Hematopoietic multipotent progenitor cell treated with erythropoietin and hydrocortisone succinate and interleukin-3 and kit ligand, for 8 days (in vitro differentiated cells): Measurements from ENCODE around the gene MDFIC.

ENCODE experiments used
- DNase-seq: peaks from one replicate; pipeline ENCODE4 v3.0.0-alpha.2; 2015

The MDFIC gene

DNA sequence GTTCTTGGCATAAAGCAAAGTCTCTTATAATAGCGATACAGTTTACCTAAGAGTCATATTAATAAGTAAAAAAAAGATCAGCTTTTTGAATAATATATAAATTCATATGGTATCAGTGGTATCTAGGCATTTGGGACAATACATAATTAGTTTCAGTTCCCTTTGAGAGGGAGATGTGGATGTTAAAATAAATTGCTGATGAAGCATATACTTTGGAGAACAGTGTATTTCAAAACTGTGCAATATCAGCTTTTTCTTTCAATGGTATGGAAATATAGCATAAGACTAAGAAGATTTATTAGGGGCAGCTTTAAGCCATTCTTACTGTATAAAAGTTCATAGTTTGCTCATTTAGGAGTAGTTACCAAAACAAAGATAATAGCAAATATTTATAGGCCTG lies 35.5 kb downstream of the MDFIC start:
- no peak for DNase-seq

- DNase-seq: no peak
Observed at GRCh38 chr7:114959931-114960330, 38.0 kb downstream of the MDFIC start.

DNA sequence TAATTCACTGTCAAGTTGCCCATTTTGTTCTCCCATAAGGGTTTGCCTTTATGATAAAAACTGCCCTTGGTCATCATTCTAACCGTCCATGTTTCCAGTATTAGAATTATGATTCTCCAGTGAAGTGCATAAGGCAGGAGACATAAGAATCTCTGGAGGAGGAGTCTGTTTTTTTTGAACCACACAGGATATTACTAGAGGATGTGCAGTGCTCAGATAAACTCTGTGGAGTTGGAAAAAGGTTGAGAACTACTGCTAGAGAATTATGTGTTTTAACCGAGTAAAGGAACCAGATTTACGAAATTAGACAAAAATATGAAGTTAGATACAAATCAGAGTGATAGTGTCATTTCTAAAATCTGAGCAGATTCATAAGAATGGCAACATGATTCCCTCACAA lies 40.5 kb downstream of the MDFIC start:
- no peak for DNase-seq

GRCh38 chr7:114966156-114966555 lies 44.3 kb downstream of the MDFIC start:
- no peak for DNase-seq

DNA sequence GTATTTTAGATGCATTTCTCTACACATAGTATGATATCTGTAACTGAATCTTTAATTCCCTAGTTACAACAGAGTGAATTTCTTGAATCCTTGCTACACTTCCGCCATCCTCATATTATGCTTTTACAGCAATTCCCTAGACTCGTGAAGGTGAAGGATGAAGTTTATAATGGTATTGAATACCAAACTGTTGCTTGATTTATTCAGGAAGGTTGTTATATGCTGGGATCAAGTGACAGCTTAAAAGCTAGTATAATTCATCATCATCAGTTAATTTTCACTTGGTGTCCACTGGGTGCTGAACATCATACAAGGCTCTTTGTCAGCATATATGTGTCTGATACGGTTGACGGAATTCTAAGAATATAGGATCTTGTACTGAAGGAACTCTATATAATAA lies 47.2 kb downstream of the MDFIC start:
- no peak for DNase-seq

DNA sequence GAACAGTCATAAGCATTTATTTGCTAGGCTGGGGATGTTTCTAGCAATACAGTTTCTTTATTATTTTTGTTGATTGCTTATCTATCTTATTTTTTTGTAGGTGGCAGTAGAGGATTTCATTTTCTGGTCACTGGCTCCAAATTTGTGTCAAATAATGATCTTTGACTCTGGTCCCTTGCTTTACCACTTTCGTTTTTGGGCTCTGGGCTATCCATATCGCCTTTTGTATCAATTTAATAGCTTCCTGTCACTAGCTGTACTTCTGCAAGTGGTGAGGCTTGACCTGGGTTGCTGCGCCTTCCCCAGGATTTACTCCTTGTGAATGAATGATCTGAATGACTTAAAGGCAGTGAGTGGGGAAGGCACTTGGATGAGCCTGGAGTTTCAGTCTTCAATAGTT lies 48.4 kb downstream of the MDFIC start:
- no peak for DNase-seq

- no peak for DNase-seq
Observed at GRCh38 chr7:114970732-114971131, 48.8 kb downstream of the MDFIC start.

DNA sequence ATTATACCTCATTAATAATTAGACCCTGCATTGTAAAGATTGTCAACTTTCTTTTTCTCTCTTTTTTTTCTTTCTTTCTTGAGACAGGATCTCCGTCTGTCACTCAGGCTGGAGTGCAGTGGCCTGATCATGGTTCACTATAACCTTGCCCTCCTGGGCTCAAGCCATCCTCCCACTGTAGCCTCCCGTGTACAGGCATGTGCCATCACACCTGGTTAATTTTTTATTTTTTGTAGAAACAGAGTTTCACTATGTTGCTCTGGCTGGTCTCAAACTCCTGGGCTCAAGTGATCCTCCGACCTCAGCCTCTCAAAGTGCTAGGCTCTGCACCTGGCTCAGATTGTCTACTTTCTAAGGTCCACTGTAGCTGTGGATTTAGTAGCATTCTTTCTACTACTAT lies 50.7 kb downstream of the MDFIC start:
- DNase-seq: no peak

GRCh38 chr7:114973147-114973546 lies 51.3 kb downstream of the MDFIC start:
- no peak for DNase-seq

DNA sequence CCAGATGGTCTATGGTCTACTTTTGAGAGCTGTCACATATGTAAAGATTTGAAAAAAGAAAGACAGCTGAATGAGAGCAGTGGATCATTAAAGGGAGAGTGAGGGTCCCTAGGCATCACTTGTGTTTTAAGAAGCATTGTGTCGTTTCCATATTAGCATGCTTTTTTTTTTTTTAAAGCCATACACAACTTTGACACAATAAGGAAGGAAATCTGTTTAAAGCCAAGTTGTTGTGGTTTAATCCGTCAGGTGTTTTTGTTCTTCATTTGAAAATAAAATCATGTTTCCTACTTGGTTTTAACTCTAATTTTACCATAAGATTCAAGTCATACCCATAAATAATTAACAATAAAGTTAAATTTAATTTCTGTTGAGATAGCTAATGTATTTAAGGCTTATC lies 53.5 kb downstream of the MDFIC start:
- DNase-seq: no peak

- no peak for DNase-seq
Observed at GRCh38 chr7:114976666-114977065, 54.8 kb downstream of the MDFIC start.

GRCh38 chr7:114977277-114977676 lies 55.4 kb downstream of the MDFIC start:
- no peak for DNase-seq

DNA sequence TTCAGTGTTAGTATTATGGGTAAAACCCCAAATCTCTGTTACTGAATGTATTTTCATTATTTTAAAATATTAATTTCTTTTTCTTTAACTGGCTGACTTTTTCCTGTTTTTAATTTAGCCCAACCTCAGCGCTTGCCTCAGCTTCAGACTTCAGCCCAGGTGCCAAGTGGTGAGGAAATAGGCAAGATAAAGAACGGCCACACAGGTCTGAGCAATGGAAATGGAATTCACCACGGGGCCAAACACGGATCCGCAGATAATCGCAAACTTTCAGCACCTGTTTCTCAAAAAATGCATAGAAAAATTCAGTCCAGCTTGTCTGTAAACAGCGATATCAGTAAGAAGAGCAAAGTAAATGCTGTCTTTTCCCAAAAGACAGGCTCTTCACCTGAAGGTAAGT lies 57.5 kb downstream of the MDFIC start:
- DNase-seq: no peak

DNA sequence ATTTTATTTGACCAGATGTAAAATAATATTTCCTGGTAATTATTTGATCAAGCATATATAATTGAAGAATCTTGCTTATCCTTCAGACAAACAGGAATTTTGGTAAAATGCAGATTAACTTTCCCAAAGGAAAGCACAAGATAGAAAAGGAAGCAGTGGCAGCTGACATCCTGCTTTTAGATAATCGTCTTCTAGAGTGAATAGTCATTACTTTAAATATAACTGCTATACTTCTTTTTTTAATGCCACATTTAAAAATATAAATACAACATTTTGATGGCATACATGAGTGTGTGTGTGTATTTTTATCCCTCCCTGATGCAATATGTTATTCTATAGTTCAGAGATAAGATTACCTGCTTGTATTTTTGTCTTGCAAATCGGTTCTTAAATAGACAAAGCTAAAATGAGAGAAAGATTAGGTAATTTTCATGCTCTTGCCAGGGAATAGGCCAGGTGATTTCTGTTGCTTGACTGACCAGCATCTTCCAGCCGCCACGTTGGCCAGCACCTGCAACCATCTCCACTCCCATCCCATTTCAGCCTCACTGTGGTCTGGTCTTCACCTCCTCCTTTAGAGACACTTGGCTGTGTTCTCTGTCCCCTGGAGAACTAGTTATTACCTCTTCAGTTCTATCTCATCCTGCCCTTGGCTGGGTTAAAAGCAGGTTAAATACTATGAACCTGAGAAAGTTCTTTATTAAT lies 58.1 kb downstream of the MDFIC start:
- no peak for DNase-seq

GRCh38 chr7:114981323-114981722 lies 59.4 kb downstream of the MDFIC start:
- DNase-seq: no peak

DNA sequence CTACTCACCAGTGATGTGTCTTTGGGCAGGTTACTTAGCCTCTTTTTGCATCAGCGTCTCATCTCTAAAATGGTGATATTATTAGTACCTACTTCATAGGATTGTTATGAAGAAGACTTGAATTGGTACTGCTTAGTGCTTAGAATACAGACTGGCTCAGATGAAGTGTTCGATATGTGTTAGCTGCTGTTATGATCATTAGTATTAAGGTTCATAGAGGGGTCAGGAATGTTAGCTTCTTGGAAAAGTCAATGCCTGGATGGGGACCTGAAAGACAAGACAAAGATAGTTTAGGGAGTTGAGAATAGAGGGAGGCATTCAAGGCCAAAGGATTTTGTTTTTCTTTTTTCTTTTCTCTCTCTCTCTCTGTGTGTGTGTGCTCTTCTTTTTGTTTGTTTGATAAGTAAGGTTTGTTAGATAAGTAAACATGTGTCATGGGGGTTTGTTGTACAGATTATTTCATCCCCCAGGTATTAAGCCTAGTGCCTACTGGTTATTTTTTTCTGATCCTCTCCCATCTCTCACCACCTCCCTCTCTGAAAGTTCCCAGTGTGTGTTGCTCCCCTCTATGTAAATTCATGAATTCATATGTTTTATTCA lies 63.3 kb downstream of the MDFIC start:
- no peak for DNase-seq

DNA sequence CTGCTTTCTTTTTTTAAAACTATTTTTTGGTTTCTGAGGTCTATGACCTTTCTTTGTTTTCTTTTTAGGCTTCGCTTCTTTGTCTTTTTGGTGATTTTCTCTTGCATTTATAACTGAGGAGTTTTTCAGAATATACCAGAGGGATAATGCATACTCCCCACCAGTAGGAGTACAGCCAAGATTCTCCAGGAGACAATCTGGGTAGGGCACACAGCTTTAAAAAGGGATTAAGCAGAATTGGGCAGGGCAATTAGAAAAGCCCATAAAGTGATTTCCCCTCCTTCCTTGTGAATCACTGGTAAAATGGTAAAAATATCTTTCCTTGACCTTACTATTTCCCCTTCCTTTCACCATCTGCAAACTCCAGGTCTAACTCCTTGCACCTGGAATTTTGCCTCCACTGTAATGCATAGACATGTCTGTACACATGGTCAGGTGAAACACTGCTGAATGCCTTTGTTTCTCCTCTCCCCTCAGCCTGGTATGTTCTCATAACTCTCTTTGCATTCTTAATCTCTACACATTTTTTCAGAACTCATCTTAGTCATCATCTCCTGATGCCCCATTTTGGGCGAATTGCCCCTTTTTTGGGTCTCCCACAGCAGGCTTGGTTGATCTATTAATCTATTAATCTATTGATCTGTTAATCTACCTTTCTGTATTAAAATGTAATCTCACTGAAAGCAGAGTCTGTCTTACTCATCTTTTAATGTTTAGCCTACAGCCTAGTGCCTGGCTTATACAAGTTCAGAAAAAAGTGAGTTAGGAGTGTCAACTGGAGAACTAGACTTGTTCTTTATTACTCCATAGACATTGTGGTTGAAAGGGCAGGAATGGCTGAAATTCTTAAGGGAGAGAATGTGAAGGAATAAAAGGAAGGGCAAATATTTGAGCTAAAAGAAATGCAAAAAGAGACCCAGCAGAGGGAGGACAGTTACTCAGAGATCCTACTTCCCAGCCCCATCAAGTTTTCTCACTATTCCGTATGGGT lies 64.6 kb downstream of the MDFIC start:
- no peak for DNase-seq

GRCh38 chr7:114988026-114988425 lies 66.1 kb downstream of the MDFIC start:
- no peak for DNase-seq

GRCh38 chr7:114988755-114989375 lies 67.0 kb downstream of the MDFIC start:
- peak; percentile 2 for DNase-seq

- DNase-seq: no peak
Observed at GRCh38 chr7:114989531-114989930, 67.6 kb downstream of the MDFIC start.

DNA sequence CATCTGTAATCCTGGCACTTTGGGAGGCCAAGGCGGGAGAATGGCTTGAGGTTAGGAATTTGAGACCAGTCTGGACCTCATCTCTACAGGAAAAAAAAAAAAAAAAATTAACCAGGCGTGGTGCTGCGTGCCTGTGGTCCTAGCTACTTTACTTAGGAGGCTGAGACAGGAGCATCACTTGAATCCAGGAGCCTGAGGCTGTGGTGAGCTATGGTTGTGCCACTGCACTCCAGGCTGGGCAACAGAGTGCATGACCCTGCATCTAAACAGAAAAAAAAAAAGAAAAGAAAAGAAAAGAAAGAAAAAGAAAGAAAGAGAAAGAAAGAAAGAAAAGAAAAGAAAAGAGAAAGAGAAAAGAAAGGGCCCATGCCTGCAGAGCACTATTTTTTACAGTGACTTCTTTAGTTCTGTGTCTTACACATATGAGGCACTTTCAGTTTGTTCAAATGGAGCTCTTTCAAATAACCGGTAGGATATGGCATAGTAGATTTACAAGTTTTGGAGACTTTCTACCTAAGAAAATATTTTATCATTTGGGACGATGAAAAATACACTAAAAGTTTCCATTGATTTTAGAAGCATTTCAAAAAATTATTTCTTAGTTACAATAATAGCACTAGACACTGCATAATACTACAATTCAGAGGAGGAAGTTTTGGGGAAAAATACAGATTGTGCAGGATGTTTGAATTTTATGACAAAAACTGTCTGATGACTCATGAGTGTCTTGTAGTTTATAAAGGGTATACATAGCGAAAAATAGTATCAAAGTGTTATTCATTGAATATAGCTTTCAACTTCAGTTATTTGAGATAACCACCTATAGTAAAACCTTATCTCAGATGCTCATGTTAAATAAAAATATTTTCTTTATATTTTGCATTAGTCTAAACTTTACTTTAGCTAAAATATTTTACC lies 75.9 kb downstream of the MDFIC start:
- no peak for DNase-seq

DNA sequence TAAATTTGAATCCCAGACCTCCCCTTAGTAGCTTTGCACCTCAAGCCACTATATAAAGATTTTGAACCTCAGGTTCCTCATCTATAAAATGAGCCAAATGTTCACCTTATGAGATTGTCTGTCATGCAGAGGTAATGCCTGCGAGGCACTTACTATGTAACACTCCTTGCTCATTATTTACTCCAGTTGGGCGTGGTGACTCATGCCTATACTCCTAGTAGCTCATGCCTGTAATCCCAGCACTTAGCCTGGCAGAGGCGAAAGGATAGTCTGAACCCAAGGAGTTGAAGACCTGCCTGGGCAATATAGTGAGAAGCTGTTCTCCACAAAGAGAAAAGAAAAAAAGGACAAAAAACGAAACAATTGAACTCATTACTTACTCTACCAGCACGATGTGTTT lies 82.2 kb downstream of the MDFIC start:
- no peak for DNase-seq
